Common myeloid progenitor, CD34-positive (primary cell): ENCODE data around the gene SPECC1.

Experiments used
- CTCF ChIA-PET: fragments of 350-600 bp; sonication (Branson Sonifier 250); formaldehyde crosslinking; loops from one replicate; lab custom pipeline; 2021; ENCODE audit warnings: antibody characterized with exemption; lab: Charles Lee
- POLR2A ChIA-PET: fragments of 350-600 bp; sonication (Branson Sonifier 250); formaldehyde crosslinking; loops from one replicate; lab custom pipeline; 2021; ENCODE audit warnings: antibody characterized with exemption; lab: Charles Lee
- DNase-seq, 3 donors: peaks; one replicate each; pipeline versions ENCODE4 v3.0.0 to v3.0.0-alpha.2; 2013
- H3K27ac ChIP-seq, 2 experiments: 1 replicate in 1 of 2; 2 replicates in 1 of 2; pipeline ENCODE4 v1.7.0; 2013; ENCODE audit warnings: inconsistent platforms in 2 of 2, low read length in 2 of 2, mild to moderate bottlenecking in 2 of 2, low read depth in 1 of 2, moderate library complexity in 1 of 2; ENCODE audit not compliant: severe bottlenecking in 2 of 2, insufficient read depth in 1 of 2, poor library complexity in 1 of 2
- H3K27me3 ChIP-seq, 5 experiments: replicated peaks in 2 of 5; 1 replicate in 3 of 5; 2 replicates in 2 of 5; pipeline versions ENCODE4 v1.6.1 to v1.7.0; 2013; ENCODE audit warnings: low read length in 4 of 5, mild to moderate bottlenecking in 2 of 5, moderate library complexity in 2 of 5, inconsistent platforms in 1 of 5; ENCODE audit not compliant: insufficient read depth in 5 of 5, control insufficient read depth in 4 of 5
- H3K36me3 ChIP-seq, 4 experiments: 1 replicate in 2 of 4; 2 replicates in 2 of 4; pipeline versions ENCODE4 v1.6.1 to v1.7.0; 2013; ENCODE audit warnings: low read length in 3 of 4, control low read depth in 1 of 4, mild to moderate bottlenecking in 1 of 4; ENCODE audit not compliant: control insufficient read depth in 4 of 4, insufficient read depth in 4 of 4
- H3K4me1 ChIP-seq, 4 experiments: 1 replicate in 3 of 4; 2 replicates in 1 of 4; pipeline versions ENCODE4 v1.6.1 to v1.7.1; 2013; ENCODE audit warnings: low read length in 3 of 4, mild to moderate bottlenecking in 3 of 4, control low read depth in 1 of 4, inconsistent platforms in 1 of 4, moderate library complexity in 1 of 4; ENCODE audit not compliant: control insufficient read depth in 4 of 4, insufficient read depth in 4 of 4; ENCODE audit errors: control extremely low read depth in 1 of 4
- H3K4me3 ChIP-seq, 7 experiments: 1 replicate in 4 of 7; 2 replicates in 3 of 7; pipeline versions ENCODE4 v1.5.1 to v1.7.0; 2013; ENCODE audit warnings: mild to moderate bottlenecking in 7 of 7, low read length in 6 of 7, moderate library complexity in 6 of 7, inconsistent platforms in 2 of 7, low read depth in 2 of 7, control low read depth in 1 of 7; ENCODE audit not compliant: insufficient read depth in 4 of 7, control insufficient read depth in 1 of 7; ENCODE audit errors: extremely low read depth in 1 of 7
- H3K9me3 ChIP-seq, 5 experiments: 1 replicate in 4 of 5; 2 replicates in 1 of 5; pipeline versions ENCODE4 v1.6.1 to v1.7.1; 2013; ENCODE audit warnings: low read length in 4 of 5, mild to moderate bottlenecking in 2 of 5, inconsistent platforms in 1 of 5, low read depth in 1 of 5, moderate library complexity in 1 of 5; ENCODE audit not compliant: control insufficient read depth in 4 of 5, insufficient read depth in 2 of 5; ENCODE audit errors: control extremely low read depth in 1 of 5
- WGBS: methylation state at CpG from one replicate; pipeline ENCODE4 v1.1.5; 2013; ENCODE audit not compliant: insufficient coverage; 5-methylcytosine and 5-hydroxymethylcytosine counted together

SPECC1 gene

GRCh38 chr17:20210180-20210579 lies 201.0 kb downstream of the SPECC1 start:
- Histone ChIP-seq H3K27ac (no peak overlapping the region), H3K9me3 (peaks cover 0 to 9% (median 2%) of the 10 kb centered on the region in 5 experiments), H3K27me3 (no peaks in the 10 kb centered on the region), H3K4me3 (no peak overlapping the region), H3K36me3 (peaks cover 9 to 25% (median 12%) of the 10 kb centered on the region in 4 experiments), H3K4me1 (peaks cover 0 to 7% (median 0%) of the 10 kb centered on the region in 4 experiments)
- ChIA-PET CTCF (interaction anchor here (0.6 kb wide), 1 partner anchor 397 kb away, joined by 3 read pairs; no protein-coding TSS in a partner anchor), POLR2A (interaction anchor here (0.6 kb wide), 1 partner anchor 59 kb away, joined by 3 read pairs; no protein-coding TSS in a partner anchor)
- WGBS = 97% methylated on average over 4 of the region's 4 CpGs
- no peak for DNase-seq

GRCh38 chr17:20210614-20211013 lies 201.5 kb downstream of the SPECC1 start:
- H3K4me1 ChIP-seq = peaks cover 0 to 6% (median 0%) of the 10 kb centered on the region in 4 experiments
- ChIA-PET POLR2A (interaction anchor here (0.6 kb wide), 1 partner anchor 60 kb away, joined by 3 read pairs; no protein-coding TSS in a partner anchor), CTCF (interaction anchor here (0.6 to 1.1 kb wide), 2 partner anchors 16 to 397 kb away, joined by 3 to 4 read pairs; no protein-coding TSS in a partner anchor)
- peaks cover 0 to 9% (median 2%) of the 10 kb centered on the region in 5 experiments for H3K9me3 ChIP-seq
- H3K4me3 ChIP-seq = no peak overlapping the region
- H3K27ac ChIP-seq = no peak overlapping the region
- 94% methylated on average over 7 of the region's 8 CpGs for WGBS
- peaks cover 6 to 23% (median 11%) of the 10 kb centered on the region in 4 experiments for H3K36me3 ChIP-seq
- no peak for DNase-seq
- no peaks in the 10 kb centered on the region for H3K27me3 ChIP-seq

- H3K4me1 ChIP-seq = no peaks in the 10 kb centered on the region
- no peak overlapping the region for H3K27ac ChIP-seq
- H3K9me3 ChIP-seq = peaks cover 0 to 9% (median 2%) of the 10 kb centered on the region in 5 experiments
- ChIA-PET CTCF (interaction anchor here (1.1 kb wide), 1 partner anchor 15 kb away, joined by 4 read pairs; no protein-coding TSS in a partner anchor), POLR2A (no interaction called here)
- 100% methylated on average over 2 of the region's 3 CpGs for WGBS
- no peak for DNase-seq
- H3K27me3 ChIP-seq = no peaks in the 10 kb centered on the region
- H3K36me3 ChIP-seq = peaks cover 6 to 23% (median 10%) of the 10 kb centered on the region in 4 experiments
- no peak overlapping the region for H3K4me3 ChIP-seq
Measured at GRCh38 chr17:20211246-20211645, 202.1 kb downstream of the SPECC1 start.

- no peaks in the 10 kb centered on the region for H3K4me1 ChIP-seq
- no peak for DNase-seq
- H3K27me3 ChIP-seq = no peaks in the 10 kb centered on the region
- CTCF ChIA-PET = interaction anchor here (1.7 kb wide), 1 partner anchor 12 kb away, joined by 5 read pairs; no protein-coding TSS in a partner anchor
- peaks cover 0 to 9% (median 2%) of the 10 kb centered on the region in 5 experiments for H3K9me3 ChIP-seq
- no peak overlapping the region for H3K27ac ChIP-seq
- POLR2A ChIA-PET = no interaction called here
- peaks cover 6 to 19% (median 10%) of the 10 kb centered on the region in 4 experiments for H3K36me3 ChIP-seq
- no peak overlapping the region for H3K4me3 ChIP-seq
Measured at GRCh38 chr17:20213449-20213848, 204.3 kb downstream of the SPECC1 start.

- DNase-seq = no peak
- Histone ChIP-seq H3K9me3 (peaks cover 0 to 9% (median 2%) of the 10 kb centered on the region in 5 experiments), H3K27me3 (no peaks in the 10 kb centered on the region), H3K36me3 (peaks cover 6 to 19% (median 8%) of the 10 kb centered on the region in 4 experiments), H3K4me3 (no peak overlapping the region), H3K27ac (no peak overlapping the region), H3K4me1 (no peaks in the 10 kb centered on the region)
- ChIA-PET CTCF (interaction anchor here (2.6 kb wide), 1 partner anchor 12 kb away, joined by 10 read pairs; no protein-coding TSS in a partner anchor), POLR2A (no interaction called here)
- 100% methylated on average over 8 of the region's 8 CpGs for whole genome bisulfite sequencing
Measured at GRCh38 chr17:20214794-20215193, 205.6 kb downstream of the SPECC1 start.

- WGBS = 94% methylated on average over 3 of the region's 6 CpGs
- CTCF ChIA-PET = interaction anchor here (1.3 to 2.6 kb wide), 2 partner anchors 10 kb away, joined by 3 to 10 read pairs; no protein-coding TSS in a partner anchor
Measured at GRCh38 chr17:20216154-20216815, 207.1 kb downstream of the SPECC1 start.

GRCh38 chr17:20216853-20217252 lies 207.7 kb downstream of the SPECC1 start:
- Histone ChIP-seq H3K27me3 (no peaks in the 10 kb centered on the region), H3K4me1 (no peaks in the 10 kb centered on the region), H3K4me3 (no peak overlapping the region), H3K9me3 (peaks cover 0 to 7% (median 0%) of the 10 kb centered on the region in 5 experiments), H3K27ac (no peak overlapping the region), H3K36me3 (peaks cover 2 to 11% (median 4%) of the 10 kb centered on the region in 4 experiments)
- POLR2A ChIA-PET = no interaction called here
- WGBS = 93% methylated on average over 2 of the region's 3 CpGs
- CTCF ChIA-PET = interaction anchor here (1.3 to 2.6 kb wide), 2 partner anchors 10 kb away, joined by 3 to 10 read pairs; no protein-coding TSS in a partner anchor
- no peak for DNase-seq

More at GRCh38 chr17:20216154-20216815, 207.1 kb downstream of the SPECC1 start:
- Histone ChIP-seq H3K27me3 (no peaks in the 10 kb centered on the region), H3K9me3 (peaks cover 0 to 9% (median 2%) of the 10 kb centered on the region in 5 experiments), H3K36me3 (peaks cover 5 to 17% (median 8%) of the 10 kb centered on the region in 4 experiments), H3K4me1 (no peaks in the 10 kb centered on the region), H3K4me3 (no peak overlapping the region), H3K27ac (no peak overlapping the region)
- POLR2A ChIA-PET = no interaction called here
- DNase-seq = peak in 1 of 3 donors; percentile 4
